ENCODE results near the gene DEPP1. TPM values are rescaled to one million over a fixed set of nuclear protein-coding genes. Genes with fewer than 3 reads are reported as not detected.

DEPP1 gene
- total RNA-seq (2022; extraction: Qiagen RNA extraction; ENCODE audit: low read depth) = 0.81 to 1.7 TPM (median 1.6 TPM) in 5 replicates

GRCh38 chr10:44978570-44979280 is at the start of gene DEPP1:
TSS of gene DEPP1 (minus strand) at chr10:44978809. CDS start at chr10:44978030, 779 bp downstream.

GRCh38 chr10:45000752-45001380 is 22.3 kb upstream of the DEPP1 start, which contains the start of gene ZNF22:
TSS of gene ZNF22 (plus strand) at chr10:45000923. CDS start at chr10:45003369, 2,446 bp downstream.

GRCh38 chr10:44959247-44960087 is 19.1 kb downstream of the DEPP1 start, which contains the start of gene RASSF4:
TSS of gene RASSF4 (plus strand) at chr10:44959802. CDS start at chr10:44970203, 10,401 bp downstream.

Other genes with a start within 250 kb of the DEPP1 start
- gene TMEM72, start 67.5 kb downstream of the DEPP1 start, total RNA-seq (2022; extraction: Qiagen RNA extraction; ENCODE audit: low read depth) = not detected in 5 replicates
- gene RASSF4, start 19.0 kb downstream of the DEPP1 start, total RNA-seq (2022; extraction: Qiagen RNA extraction; ENCODE audit: low read depth) = 1.1 to 2.0 TPM (median 1.4 TPM) in 5 replicates
- 3.2 to 7.0 TPM (median 6.7 TPM) in 5 replicates for gene ZNF22, start 22.1 kb upstream of the DEPP1 start, total RNA-seq (2022; extraction: Qiagen RNA extraction; ENCODE audit: low read depth)

Measured in A549 treated with RU486 at 1 μM for 4 hours (cell line).